Neural cell (in vitro differentiated cells): ENCODE results near the gene MIPOL1. TPM values are rescaled to one million over a fixed set of nuclear protein-coding genes. Genes with fewer than 3 reads are reported as not detected.

Source experiments
- H2AFZ ChIP-seq: fragments of 200-600, 300-800 bp; sonication (generic), shearing (Covaris generic); 2 replicates; pipeline ENCODE4 v1.6.0; 2014; ENCODE audit warnings: low read depth, mild to moderate bottlenecking, antibody characterized with exemption, low read length, moderate library complexity
- H3F3A ChIP-seq: fragments of 200-600 bp; shearing (Covaris generic); 2 replicates; pipeline ENCODE4 v1.6.1; 2016; ENCODE audit warnings: mild to moderate bottlenecking, moderate library complexity, mixed read lengths, antibody characterized with exemption, low read length; ENCODE audit not compliant: insufficient read depth, poor library complexity, severe bottlenecking
- H3K27ac ChIP-seq: fragments of 200-600, 300-800 bp; sonication (generic), shearing (Covaris generic); 2 replicates; pipeline ENCODE4 v1.5.1; 2014; ENCODE audit warnings: mild to moderate bottlenecking, low read length, moderate library complexity
- H3K27me3 ChIP-seq: fragments of 300-800, 200-600 bp; sonication (generic), shearing (Covaris generic); 2 replicates; pipeline ENCODE4 v1.6.0; 2014; ENCODE audit warnings: mild to moderate bottlenecking, low read depth, low read length, moderate library complexity; ENCODE audit not compliant: insufficient read depth
- H3K36me3 ChIP-seq: fragments of 300-800, 200-600 bp; sonication (generic), shearing (Covaris generic); 2 replicates; pipeline ENCODE4 v1.5.1; 2014; ENCODE audit warnings: mild to moderate bottlenecking, antibody characterized with exemption, low read length, moderate library complexity; ENCODE audit not compliant: insufficient read depth
- H3K4me2 ChIP-seq: fragments of 300-800, 200-600 bp; sonication (generic), shearing (Covaris generic); 2 replicates; pipeline ENCODE4 v1.6.0; 2014; ENCODE audit warnings: mild to moderate bottlenecking, low read length
- H3K4me3 ChIP-seq: fragments of 300-800, 200-600 bp; sonication (generic), shearing (Covaris generic); 2 replicates; pipeline ENCODE4 v1.5.1; 2014; ENCODE audit warnings: mild to moderate bottlenecking, low read length, moderate library complexity
- H3K79me2 ChIP-seq: fragments of 200-600 bp; shearing (Covaris generic); replicated peaks from 2 replicates; pipeline ENCODE4 v1.6.0; 2014; ENCODE audit warnings: mild to moderate bottlenecking, low read length, moderate library complexity; ENCODE audit not compliant: insufficient read depth
- H3K9ac ChIP-seq: fragments of 300-800, 200-600 bp; sonication (generic), shearing (Covaris generic); 2 replicates; pipeline ENCODE4 v1.6.1; 2016; ENCODE audit warnings: mild to moderate bottlenecking, low read length, mixed read lengths
- H3K9me2 ChIP-seq: fragments of 200-600 bp; shearing (Covaris generic); 2 replicates; pipeline ENCODE4 v1.6.1; 2016; ENCODE audit warnings: mild to moderate bottlenecking, low read length, mixed read lengths; ENCODE audit not compliant: insufficient read depth
- H3K9me3 ChIP-seq: fragments of 200-600, 300-800 bp; sonication (generic), shearing (Covaris generic); 2 replicates; pipeline ENCODE4 v1.6.1; 2016; ENCODE audit warnings: mild to moderate bottlenecking, mixed run types, low read length, moderate library complexity, mixed read lengths
- H4K20me1 ChIP-seq: fragments of 200-600 bp; shearing (Covaris generic); 2 replicates; pipeline ENCODE4 v1.6.1; 2016; ENCODE audit warnings: mild to moderate bottlenecking, mixed run types; ENCODE audit not compliant: insufficient read depth
- EP300 ChIP-seq: fragments of 450-650 bp; conservative IDR thresholded peaks from 2 replicates; pipeline ENCODE4 v1.6.1; 2014; ENCODE audit warnings: antibody characterized with exemption, mild to moderate bottlenecking, moderate library complexity; ENCODE audit not compliant: poor library complexity, severe bottlenecking
- EZH2 ChIP-seq: fragments of 200-600, 300-800 bp; shearing (Covaris generic), sonication (generic); IDR thresholded peaks from 2 replicates; pipeline ENCODE4 v1.6.1; 2014; ENCODE audit warnings: antibody characterized with exemption, low read length, borderline replicate concordance, mild to moderate bottlenecking; ENCODE audit not compliant: insufficient read depth, poor library complexity, severe bottlenecking
- MXI1 ChIP-seq: fragments of 450-650 bp; conservative IDR thresholded peaks from 2 replicates; pipeline ENCODE4 v1.6.1; 2014; ENCODE audit warnings: antibody characterized with exemption, mild to moderate bottlenecking; ENCODE audit not compliant: poor library complexity, severe bottlenecking
- POLR2AphosphoS5 ChIP-seq: IDR thresholded peaks from 2 replicates; pipeline ENCODE4 v1.6.1; 2012
- RAD21 ChIP-seq: fragments of 450-650 bp; conservative IDR thresholded peaks from 2 replicates; pipeline ENCODE4 v1.6.1; 2014; ENCODE audit warnings: antibody characterized with exemption, mild to moderate bottlenecking, moderate library complexity
- SMC3 ChIP-seq: fragments of 450-650 bp; conservative IDR thresholded peaks from 2 replicates; pipeline ENCODE4 v1.6.1; 2014; ENCODE audit warnings: antibody characterized with exemption, mild to moderate bottlenecking, moderate library complexity; ENCODE audit not compliant: poor library complexity
- TAF1 ChIP-seq: IDR thresholded peaks from 2 replicates; pipeline ENCODE4 v1.6.1; 2012; ENCODE audit warnings: low read depth
- polyA plus RNA-seq: library from polyadenylated mRNA; depleted of rRNA; stranded (reverse); fragments of >200 nt; gene quantifications from 2 replicates; pipeline ENCODE4 v1.2.3, GENCODE V29; 2014
- TF ChIP-seq, protein P1 (sequence below): fragments of 450-650 bp; IDR thresholded peaks from 2 replicates; pipeline ENCODE4 v1.5.1; 2014; ENCODE audit warnings: antibody characterized with exemption, mild to moderate bottlenecking, moderate library complexity; ENCODE audit not compliant: poor library complexity, severe bottlenecking
- TF ChIP-seq, protein P2 (sequence below): IDR thresholded peaks from 2 replicates; pipeline ENCODE4 v1.6.1; 2012; ENCODE audit warnings: borderline replicate concordance

The MIPOL1 gene
- polyA plus RNA-seq, 1 donor from 2014 or later = 1.3 TPM

DNA sequence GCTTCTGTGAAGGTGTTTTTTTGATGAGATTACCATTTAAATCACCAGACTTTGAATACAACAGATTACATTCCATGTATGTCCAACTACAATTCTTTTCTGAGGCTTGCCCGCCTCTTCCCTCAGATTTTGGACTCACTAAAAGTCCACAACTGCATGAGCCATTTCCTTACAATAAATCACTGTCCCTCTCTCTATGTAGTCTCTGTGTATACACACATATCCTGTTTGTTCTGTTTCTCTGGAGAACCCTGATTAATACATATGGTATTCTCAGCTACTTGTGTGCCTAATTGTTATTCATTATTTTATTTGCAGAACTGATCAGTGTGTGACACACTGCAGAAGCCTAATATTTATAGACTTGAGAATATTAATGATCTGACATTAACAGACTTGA, 2.4 kb upstream of the MIPOL1 start:
- Histone ChIP-seq H3K4me3 (no peak overlapping the region), H4K20me1 (no peaks in the 10 kb centered on the region), H3K9me2 (no peaks in the 10 kb centered on the region), H3K9me3 (no peaks in the 10 kb centered on the region), H3K4me2 (no peak overlapping the region), H3K36me3 (no peaks in the 10 kb centered on the region), H3K9ac (no peak overlapping the region), H2AFZ (no peak overlapping the region), H3K27ac (no peak overlapping the region), H3K27me3 (no peaks in the 10 kb centered on the region), H3F3A (peaks cover 8% of the 10 kb centered on the region), H3K79me2 (no peaks in the 10 kb centered on the region)
- TF ChIP-seq EP300 = no peak
- TF ChIP-seq POLR2AphosphoS5 = no peak
- no peak for TF ChIP-seq SMC3
- TF ChIP-seq EZH2 = no peak
- TF ChIP-seq, protein P1, sequence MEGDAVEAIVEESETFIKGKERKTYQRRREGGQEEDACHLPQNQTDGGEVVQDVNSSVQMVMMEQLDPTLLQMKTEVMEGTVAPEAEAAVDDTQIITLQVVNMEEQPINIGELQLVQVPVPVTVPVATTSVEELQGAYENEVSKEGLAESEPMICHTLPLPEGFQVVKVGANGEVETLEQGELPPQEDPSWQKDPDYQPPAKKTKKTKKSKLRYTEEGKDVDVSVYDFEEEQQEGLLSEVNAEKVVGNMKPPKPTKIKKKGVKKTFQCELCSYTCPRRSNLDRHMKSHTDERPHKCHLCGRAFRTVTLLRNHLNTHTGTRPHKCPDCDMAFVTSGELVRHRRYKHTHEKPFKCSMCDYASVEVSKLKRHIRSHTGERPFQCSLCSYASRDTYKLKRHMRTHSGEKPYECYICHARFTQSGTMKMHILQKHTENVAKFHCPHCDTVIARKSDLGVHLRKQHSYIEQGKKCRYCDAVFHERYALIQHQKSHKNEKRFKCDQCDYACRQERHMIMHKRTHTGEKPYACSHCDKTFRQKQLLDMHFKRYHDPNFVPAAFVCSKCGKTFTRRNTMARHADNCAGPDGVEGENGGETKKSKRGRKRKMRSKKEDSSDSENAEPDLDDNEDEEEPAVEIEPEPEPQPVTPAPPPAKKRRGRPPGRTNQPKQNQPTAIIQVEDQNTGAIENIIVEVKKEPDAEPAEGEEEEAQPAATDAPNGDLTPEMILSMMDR = no peak
- TF ChIP-seq RAD21 = no peak
- no peak for TF ChIP-seq MXI1
- TF ChIP-seq TAF1 = no peak
- TF ChIP-seq, protein P2, sequence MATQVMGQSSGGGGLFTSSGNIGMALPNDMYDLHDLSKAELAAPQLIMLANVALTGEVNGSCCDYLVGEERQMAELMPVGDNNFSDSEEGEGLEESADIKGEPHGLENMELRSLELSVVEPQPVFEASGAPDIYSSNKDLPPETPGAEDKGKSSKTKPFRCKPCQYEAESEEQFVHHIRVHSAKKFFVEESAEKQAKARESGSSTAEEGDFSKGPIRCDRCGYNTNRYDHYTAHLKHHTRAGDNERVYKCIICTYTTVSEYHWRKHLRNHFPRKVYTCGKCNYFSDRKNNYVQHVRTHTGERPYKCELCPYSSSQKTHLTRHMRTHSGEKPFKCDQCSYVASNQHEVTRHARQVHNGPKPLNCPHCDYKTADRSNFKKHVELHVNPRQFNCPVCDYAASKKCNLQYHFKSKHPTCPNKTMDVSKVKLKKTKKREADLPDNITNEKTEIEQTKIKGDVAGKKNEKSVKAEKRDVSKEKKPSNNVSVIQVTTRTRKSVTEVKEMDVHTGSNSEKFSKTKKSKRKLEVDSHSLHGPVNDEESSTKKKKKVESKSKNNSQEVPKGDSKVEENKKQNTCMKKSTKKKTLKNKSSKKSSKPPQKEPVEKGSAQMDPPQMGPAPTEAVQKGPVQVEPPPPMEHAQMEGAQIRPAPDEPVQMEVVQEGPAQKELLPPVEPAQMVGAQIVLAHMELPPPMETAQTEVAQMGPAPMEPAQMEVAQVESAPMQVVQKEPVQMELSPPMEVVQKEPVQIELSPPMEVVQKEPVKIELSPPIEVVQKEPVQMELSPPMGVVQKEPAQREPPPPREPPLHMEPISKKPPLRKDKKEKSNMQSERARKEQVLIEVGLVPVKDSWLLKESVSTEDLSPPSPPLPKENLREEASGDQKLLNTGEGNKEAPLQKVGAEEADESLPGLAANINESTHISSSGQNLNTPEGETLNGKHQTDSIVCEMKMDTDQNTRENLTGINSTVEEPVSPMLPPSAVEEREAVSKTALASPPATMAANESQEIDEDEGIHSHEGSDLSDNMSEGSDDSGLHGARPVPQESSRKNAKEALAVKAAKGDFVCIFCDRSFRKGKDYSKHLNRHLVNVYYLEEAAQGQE = no peak

DNA sequence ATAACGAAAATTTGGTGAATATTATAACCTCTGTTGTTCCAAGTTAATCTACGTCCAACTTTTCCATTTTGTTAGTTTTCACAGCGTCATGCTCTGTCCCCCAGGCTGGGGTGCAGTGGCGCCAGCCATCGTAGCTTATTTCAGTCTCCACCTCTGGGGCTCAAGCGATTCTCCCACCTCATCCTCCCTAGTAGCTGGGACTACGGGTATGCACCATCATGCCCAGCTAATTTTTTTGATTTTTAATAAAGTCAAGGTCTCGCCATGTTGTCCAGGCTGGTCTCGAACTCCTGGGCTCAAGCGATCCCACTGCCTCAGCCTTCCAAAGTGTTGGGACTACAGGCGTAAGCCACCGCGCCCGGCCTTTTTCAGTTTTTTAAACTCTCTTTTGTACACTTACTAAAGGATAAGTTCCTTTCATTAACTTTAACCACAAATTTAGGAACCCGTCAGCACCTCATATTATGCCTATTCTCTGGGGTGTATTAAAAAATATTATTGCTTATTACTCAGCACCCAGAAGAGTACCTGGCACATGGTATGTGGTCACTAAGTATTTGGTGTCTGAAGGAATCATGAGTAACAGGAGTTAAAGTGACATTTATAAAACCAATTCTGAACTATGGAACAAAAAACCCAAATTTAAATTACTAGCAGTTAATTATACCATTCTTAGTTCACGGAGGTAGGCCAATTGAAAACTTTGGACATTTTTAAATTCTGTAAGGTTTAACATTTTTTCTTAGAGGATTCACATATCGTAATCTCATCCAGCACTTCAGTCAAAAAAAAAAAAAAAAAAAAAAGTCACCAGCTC, 925 bp upstream of the MIPOL1 start:
- H4K20me1 ChIP-seq = no peaks in the 10 kb centered on the region
- peak overlapping the region; percentile 71 for H3K4me3 ChIP-seq
- H3K27ac ChIP-seq = no peak overlapping the region
- no peak overlapping the region for H3K9ac ChIP-seq
- H3K27me3 ChIP-seq = no peaks in the 10 kb centered on the region
- H3K9me3 ChIP-seq = no peaks in the 10 kb centered on the region
- peak overlapping the region; percentile 63 for H3K4me2 ChIP-seq
- H3K9me2 ChIP-seq = no peaks in the 10 kb centered on the region
- no peak overlapping the region for H2AFZ ChIP-seq
- H3K79me2 ChIP-seq = no peaks in the 10 kb centered on the region
- H3K36me3 ChIP-seq = no peaks in the 10 kb centered on the region
- TF ChIP-seq RAD21 = no peak
- no peak for TF ChIP-seq EP300
- no peak for TF ChIP-seq SMC3
- TF ChIP-seq TAF1 = no peak
- TF ChIP-seq, protein P2 = no peak
- TF ChIP-seq EZH2 = no peak
- peaks cover 8% of the 10 kb centered on the region for H3F3A ChIP-seq
